ENCODE measurements around the gene JAKMIP2. TPM values are rescaled to one million over a fixed set of nuclear protein-coding genes. Genes with fewer than 3 reads are reported as not detected.
"Not testable (repeated sequence)": the region's sequence is repeated elsewhere in the genome, so short reads cannot be mapped to it uniquely, and the experiment has no call there.

Gene JAKMIP2
- 20.3 TPM for polyA plus RNA-seq (2012; ENCODE audit: insufficient read depth, insufficient read length, low read depth)

- TF ChIP-seq CTCF (IDR thresholded peaks at IDR 0.05; ENCODE audit: low read depth, low read length), result peak; percentile 48
Measured at GRCh38 chr5:147782110-147783028, at the start of gene JAKMIP2. Gene JAKMIP2 (minus strand): TSS chr5:147782728. CDS start chr5:147671806, 110,922 bp downstream.

GRCh38 chr5:147831465-147831864 is 48.9 kb upstream of the JAKMIP2 start, which contains the start of gene SPINK1:
Gene SPINK1 (minus strand): TSS chr5:147831671. CDS start chr5:147831577, 94 bp downstream.
- DNase-seq, result no peak
- H3K4me3 ChIP-seq (ENCODE audit: low read depth, low read length), result no peak within 1 kb of the TSS
- no peaks in the 10 kb centered on the region for H3K36me3 ChIP-seq
- no peaks in the 10 kb centered on the region for H3K9me3 ChIP-seq
- H3K27me3 ChIP-seq, result peaks cover 11% of the 10 kb centered on the region
- no peaks in the 10 kb centered on the region for H3K4me1 ChIP-seq
- TF ChIP-seq CTCF (IDR thresholded peaks at IDR 0.05; ENCODE audit: low read depth, low read length), result no peak

More at GRCh38 chr5:147782110-147783028, at the start of gene JAKMIP2:
- Histone ChIP-seq H3K36me3 (no peaks in the 10 kb centered on the region), H3K9me3 (no peaks in the 10 kb centered on the region), H3K4me1 (peaks cover 6% of the 10 kb centered on the region), H3K27me3 (no peaks in the 10 kb centered on the region), H3K4me3 (ENCODE audit: low read depth, low read length) (peak within 1 kb of the TSS; percentile 91)
- peak; percentile 100 for DNase-seq

GRCh38 chr5:147830035-147830434 is 47.5 kb upstream of the JAKMIP2 start:
- H3K36me3 ChIP-seq, result no peaks in the 10 kb centered on the region
- H3K9me3 ChIP-seq, result no peaks in the 10 kb centered on the region
- TF ChIP-seq CTCF (IDR thresholded peaks at IDR 0.05; ENCODE audit: low read depth, low read length), result no peak
- H3K4me3 ChIP-seq (ENCODE audit: low read depth, low read length), result no peak overlapping the region
- DNase-seq, result no peak
- H3K27me3 ChIP-seq, result peaks cover 11% of the 10 kb centered on the region
- no peaks in the 10 kb centered on the region for H3K4me1 ChIP-seq

- not testable (repeated sequence) for H3K4me3 ChIP-seq (ENCODE audit: low read depth, low read length); H3K9me3 ChIP-seq; H3K36me3 ChIP-seq; H3K4me1 ChIP-seq; DNase-seq
- peaks cover 11% of the 10 kb centered on the region for H3K27me3 ChIP-seq
Measured at GRCh38 chr5:147827017-147827416, 44.5 kb upstream of the JAKMIP2 start.

GRCh38 chr5:147826361-147826760 is 43.8 kb upstream of the JAKMIP2 start:
- DNase-seq, result no peak
- Histone ChIP-seq H3K9me3 (no peaks in the 10 kb centered on the region), H3K4me1 (no peaks in the 10 kb centered on the region), H3K4me3 (ENCODE audit: low read depth, low read length) (no peak overlapping the region), H3K27me3 (peaks cover 11% of the 10 kb centered on the region), H3K36me3 (no peaks in the 10 kb centered on the region)
- TF ChIP-seq CTCF (IDR thresholded peaks at IDR 0.05; ENCODE audit: low read depth, low read length), result no peak

- Histone ChIP-seq H3K9me3 (no peaks in the 10 kb centered on the region), H3K27me3 (peaks cover 3% of the 10 kb centered on the region), H3K4me3 (ENCODE audit: low read depth, low read length) (no peak overlapping the region), H3K4me1 (no peaks in the 10 kb centered on the region), H3K36me3 (no peaks in the 10 kb centered on the region)
- DNase-seq, result peak; percentile 57
- TF ChIP-seq CTCF (IDR thresholded peaks at IDR 0.05; ENCODE audit: low read depth, low read length), result peak; percentile 99
Measured at GRCh38 chr5:147822686-147823491, 40.4 kb upstream of the JAKMIP2 start.

- not testable (repeated sequence) for H3K4me1 ChIP-seq; H3K4me3 ChIP-seq (ENCODE audit: low read depth, low read length); H3K27me3 ChIP-seq; H3K36me3 ChIP-seq; DNase-seq; H3K9me3 ChIP-seq
Measured at GRCh38 chr5:147822222-147822621, 39.7 kb upstream of the JAKMIP2 start.
